K562 (cell line): Measurements from ENCODE around the gene ELOVL5. TPM values are rescaled to one million over a fixed set of nuclear protein-coding genes. Genes with fewer than 3 reads are reported as not detected.

Experiments
- ATAC-seq: fragments of 200-7000 bp; cut with Tn5 transposase; 3 replicates; pipeline ENCODE4 v1.9.1; 2020; ENCODE audit warnings: moderate library complexity
- BruUV-seq: library from RNA; stranded (reverse); fragments of 400-500 nt; replicated peaks from 2 replicates; lab custom pipeline; 2021; lab: Mats Ljungman, UMichigan
- CTCF ChIA-PET: fragments of 300-600 bp; formaldehyde crosslinking; extraction: SDS; loops from one replicate; lab custom pipeline; 2021; ENCODE audit warnings: low intra/inter-chr PET ratio; lab: Yijun Ruan, JAX
- POLR2A ChIA-PET: fragments of 300-600, 350-650 bp; sonication (Branson Sonifier 250); formaldehyde crosslinking; extraction: SDS; loops from one replicate; lab custom pipeline; 2021; ENCODE audit warnings: antibody characterized with exemption, inconsistent platforms; lab: Yijun Ruan, JAX
- DNase-seq, 4 experiments: peaks; one replicate each; pipeline versions ENCODE4 v3.0.0 to v3.0.0-alpha.2; 2011 to 2018; ENCODE audit warnings: low spot score in 3 of 4, mixed read lengths in 3 of 4; ENCODE audit errors: extremely low read depth in 1 of 4
- FAIRE-seq: peaks from 2 replicates; lab custom pipeline; 2011; peaks lifted over from hg19 to GRCh38; lab: Jason Lieb, UNC
- H2AFZ ChIP-seq: 2 replicates; pipeline ENCODE4 v1.6.0; 2011; ENCODE audit warnings: low read depth, low read length, control low read depth, inconsistent platforms
- H3K27ac ChIP-seq: fragments of 200-600 bp; 3 replicates; pipeline ENCODE4 v1.8.0; 2011; ENCODE audit warnings: low read depth, mild to moderate bottlenecking, control low read depth, inconsistent platforms, low read length, moderate library complexity, mixed read lengths; ENCODE audit errors: extremely low read depth
- H3K27me3 ChIP-seq, 2 experiments: fragments of 300-600 bp in 1 of 2; 2 replicates in 1 of 2; 3 replicates in 1 of 2; pipeline versions ENCODE4 v1.6.0 to v1.8.0; 2011; ENCODE audit warnings: inconsistent platforms in 2 of 2, low read length in 2 of 2, mild to moderate bottlenecking in 1 of 2, mixed read lengths in 1 of 2, moderate library complexity in 1 of 2; ENCODE audit not compliant: control insufficient read depth in 2 of 2, insufficient read depth in 2 of 2
- H3K36me3 ChIP-seq: fragments of 300-600 bp; 3 replicates; pipeline ENCODE4 v1.8.0; 2011; ENCODE audit warnings: mild to moderate bottlenecking, low read length, inconsistent platforms; ENCODE audit not compliant: control insufficient read depth, insufficient read depth
- H3K4me1 ChIP-seq, 2 experiments: fragments of 200-600 bp in 1 of 2; replicated peaks in 1 of 2; 2 replicates in 1 of 2; 3 replicates in 1 of 2; pipeline versions ENCODE4 v1.5.1 to v1.8.0; 2011; ENCODE audit warnings: inconsistent platforms in 2 of 2, low read length in 2 of 2, mild to moderate bottlenecking in 1 of 2, mixed read lengths in 1 of 2, moderate library complexity in 1 of 2; ENCODE audit not compliant: control insufficient read depth in 2 of 2, insufficient read depth in 2 of 2
- H3K4me2 ChIP-seq: 2 replicates; pipeline ENCODE4 v1.6.1; 2011; ENCODE audit warnings: low read length, control low read depth, inconsistent platforms, mixed read lengths; ENCODE audit not compliant: insufficient read depth
- H3K4me3 ChIP-seq: fragments of 200-600 bp; sonication (generic), shearing (Covaris generic); 2 replicates; pipeline ENCODE4 v1.5.1; 2016; ENCODE audit warnings: control low read depth, inconsistent platforms
- H3K79me2 ChIP-seq: fragments of 200-600 bp; 3 replicates; pipeline ENCODE4 v1.8.0; 2011; ENCODE audit warnings: low read length, inconsistent platforms; ENCODE audit not compliant: control insufficient read depth, insufficient read depth
- H3K9ac ChIP-seq, 2 experiments: 2 replicates each; pipeline versions ENCODE4 v1.6.0 to v1.6.1; 2011; ENCODE audit warnings: low read depth in 2 of 2, low read length in 2 of 2, control low read depth in 1 of 2, inconsistent platforms in 1 of 2, mild to moderate bottlenecking in 1 of 2, mixed read lengths in 1 of 2; ENCODE audit not compliant: insufficient read depth in 1 of 2
- H3K9me1 ChIP-seq: one replicate; pipeline ENCODE4 v1.6.0; 2011; ENCODE audit warnings: inconsistent platforms, mild to moderate bottlenecking, low read length, moderate library complexity; ENCODE audit not compliant: control insufficient read depth, insufficient read depth
- H3K9me3 ChIP-seq: replicated peaks from 2 replicates; pipeline ENCODE4 v1.5.1; 2011; ENCODE audit warnings: low read depth, low read length, inconsistent platforms; ENCODE audit not compliant: control insufficient read depth, insufficient read depth
- H4K20me1 ChIP-seq: replicated peaks from 2 replicates; pipeline ENCODE4 v1.6.1; 2011; ENCODE audit warnings: low read length, inconsistent platforms, mixed read lengths; ENCODE audit not compliant: control insufficient read depth, insufficient read depth
- ATF7 ChIP-seq: fragments of 450-650 bp; IDR thresholded peaks from 2 replicates; pipeline ENCODE4 v1.7.1; 2014; ENCODE audit warnings: mild to moderate bottlenecking, moderate library complexity
- CBFA2T2 ChIP-seq: fragments of 450-650 bp; conservative IDR thresholded peaks from 2 replicates; pipeline ENCODE4 v1.6.1; 2017; ENCODE audit warnings: mild to moderate bottlenecking
- EP400 ChIP-seq: fragments of 450-650 bp; IDR thresholded peaks from 2 replicates; pipeline ENCODE4 v1.6.1; 2017; ENCODE audit warnings: antibody characterized with exemption, mild to moderate bottlenecking, moderate library complexity
- MAZ ChIP-seq, 2 experiments: fragments of 450-650 bp in 1 of 2; sonication (generic) in 1 of 2; formaldehyde crosslinking; IDR thresholded peaks in 1 of 2; conservative IDR thresholded peaks in 1 of 2; 2 replicates each; pipeline versions ENCODE4 v1.4.0 to v1.5.0; 2020; ENCODE audit warnings: mild to moderate bottlenecking in 1 of 2, missing genetic modification reagents in 1 of 2
- MED1 ChIP-seq: sonication (generic); formaldehyde crosslinking; IDR thresholded peaks from 2 replicates; pipeline ENCODE4 v1.8.1; 2023; ENCODE audit warnings: missing genetic modification reagents, borderline replicate concordance
- MYNN ChIP-seq, 2 experiments: sonication (generic); formaldehyde crosslinking in 1 of 2; IDR thresholded peaks; 2 replicates each; pipeline versions ENCODE4 v1.5.0 to v1.6.1; 2016 to 2020; ENCODE audit warnings: antibody characterized with exemption in 1 of 2, missing genetic modification reagents in 1 of 2
- RAD21 ChIP-seq, 2 experiments: fragments of 250-450 bp in 1 of 2; fragments of 450-650 bp in 1 of 2; sonication (Bioruptor Pico) in 1 of 2; formaldehyde crosslinking in 1 of 2; IDR thresholded peaks in 1 of 2; conservative IDR thresholded peaks in 1 of 2; 2 replicates each; pipeline versions ENCODE4 v1.4.0 to v1.8.0; 2020 to 2022; ENCODE audit warnings: mild to moderate bottlenecking in 2 of 2, moderate library complexity in 1 of 2
- RHOXF2B ChIP-seq: fragments of 250-450 bp; sonication (Bioruptor Pico); conservative IDR thresholded peaks from 2 replicates; pipeline ENCODE4 v1.5.1; 2021
- ZNF583 ChIP-seq: fragments of 250-450 bp; sonication (Bioruptor Pico); IDR thresholded peaks from 2 replicates; pipeline ENCODE4 v1.4.0; 2020
- ZSCAN29 ChIP-seq: fragments of 450-650 bp; IDR thresholded peaks from 2 replicates; pipeline ENCODE4 v1.6.1; 2017
- WGBS: fragments of 100-300 bp; shearing (Covaris generic); methylation state at CpG from one replicate; pipeline ENCODE4 v1.1.6; 2016; ENCODE audit warnings: low coverage, mixed read lengths; ENCODE audit not compliant: insufficient coverage; ENCODE audit errors: missing lambda C conversion rate; 5-methylcytosine and 5-hydroxymethylcytosine counted together
- in situ Hi-C: fragments of 300-500 bp; cut with MboI; formaldehyde crosslinking; loops from 4 replicates; pipeline ENCODE4 v1.15.0; 2018; ENCODE audit warnings: inconsistent platforms, mixed read lengths
- intact Hi-C: fragments of 100-400 bp; cut with micrococcal nuclease; formaldehyde crosslinking; loops from 2 replicates; pipeline ENCODE4 v1.14.2; 2022
- polyA plus RNA-seq, 8 experiments: library from polyadenylated mRNA; depleted of rRNA in 4 of 8; stranded (reverse) in 5 of 8; unstranded in 3 of 8; fragments of >200 nt; fragmentation: Nextera tagmentation in 2 of 8; fragmentation: Illumina TruSeq in 1 of 8; extraction: Ambion mirVana in 2 of 8; extraction: Trizol in 1 of 8; gene quantifications; 2 replicates each; pipeline versions ENCODE4 v1.2.1 to v1.2.3, GENCODE V29; 2011 to 2014; ENCODE audit warnings: inconsistent platforms in 1 of 8, missing spikeins in 1 of 8
- total RNA-seq, 7 experiments: library from RNA; depleted of rRNA in 6 of 7; stranded (reverse); fragments of >200 nt in 6 of 7; fragmentation: Illumina TruSeq in 2 of 7; extraction: Trizol in 2 of 7; gene quantifications; 2 replicates each; pipeline versions ENCODE4 v1.2.1 to v1.2.3, GENCODE V29; 2011 to 2021; ENCODE audit warnings: low replicate concordance in 1 of 7
- TF ChIP-seq, protein P1 (sequence below): IDR thresholded peaks from 2 replicates; pipeline ENCODE4 v1.6.1; 2011; ENCODE audit not compliant: insufficient read length; ENCODE audit errors: extremely low read depth
- TF ChIP-seq, protein P2 (sequence below): fragments of 450-650 bp; IDR thresholded peaks from 2 replicates; pipeline ENCODE4 v1.7.1; 2018; ENCODE audit warnings: mild to moderate bottlenecking, low read depth; ENCODE audit not compliant: partially characterized antibody
- TF ChIP-seq, protein P3 (sequence below), 2 experiments: fragments of 450-650 bp in 1 of 2; sonication (generic) in 1 of 2; formaldehyde crosslinking in 1 of 2; IDR thresholded peaks in 1 of 2; conservative IDR thresholded peaks in 1 of 2; 2 replicates each; pipeline versions ENCODE4 v1.6.1 to v1.8.1; 2016 to 2023; ENCODE audit warnings: mild to moderate bottlenecking in 2 of 2, moderate library complexity in 2 of 2, inconsistent platforms in 1 of 2, missing genetic modification reagents in 1 of 2

Gene ELOVL5
- total and polyA plus RNA-seq, 9 of the 15 experiments (the other 6 are each of a cell fraction or from before 2014, with no cell fraction given) = 70.6 to 245 (median 132) TPM

DNA sequence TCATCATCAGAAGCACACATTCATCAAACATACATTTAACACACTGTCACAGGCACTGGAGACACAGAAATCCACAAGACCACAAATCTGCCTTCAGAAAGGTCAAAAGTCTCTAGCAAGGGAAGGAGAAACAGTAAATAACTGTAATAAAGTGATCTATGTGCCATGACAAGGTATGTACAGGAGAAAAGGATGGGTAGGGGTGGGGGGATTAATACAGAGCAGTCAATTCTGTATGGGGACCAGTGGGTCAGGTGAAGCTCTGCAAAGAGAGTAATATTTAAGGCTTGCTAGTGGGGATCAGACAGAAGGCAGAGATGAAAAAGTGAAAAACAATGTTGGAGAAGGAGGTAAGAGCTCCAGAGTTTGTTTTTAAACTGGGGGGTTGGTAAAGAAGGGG, 32.6 kb downstream of the ELOVL5 start (continued):
- TF ChIP-seq RAD21 (CRISPR knock-in tag; conservative IDR thresholded peaks at IDR 0.05 in 1 of 2, IDR thresholded peaks at IDR 0.05 in 1 of 2) = no peak
- no peak for TF ChIP-seq EP400
- no peak for TF ChIP-seq ZSCAN29
- TF ChIP-seq CBFA2T2 = no peak
- TF ChIP-seq MAZ (CRISPR knock-in tag; conservative IDR thresholded peaks at IDR 0.05 in 1 of 2, IDR thresholded peaks at IDR 0.05 in 1 of 2) = no peak
- no peak for TF ChIP-seq MYNN (IDR thresholded peaks at IDR 0.05)
- TF ChIP-seq MYNN (CRISPR knock-in tag; IDR thresholded peaks at IDR 0.05) = no peak
- no peak for TF ChIP-seq ZNF583 (CRISPR knock-in tag)
- TF ChIP-seq, protein P1, sequence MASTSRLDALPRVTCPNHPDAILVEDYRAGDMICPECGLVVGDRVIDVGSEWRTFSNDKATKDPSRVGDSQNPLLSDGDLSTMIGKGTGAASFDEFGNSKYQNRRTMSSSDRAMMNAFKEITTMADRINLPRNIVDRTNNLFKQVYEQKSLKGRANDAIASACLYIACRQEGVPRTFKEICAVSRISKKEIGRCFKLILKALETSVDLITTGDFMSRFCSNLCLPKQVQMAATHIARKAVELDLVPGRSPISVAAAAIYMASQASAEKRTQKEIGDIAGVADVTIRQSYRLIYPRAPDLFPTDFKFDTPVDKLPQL = no peak
- no peak for TF ChIP-seq MED1 (CRISPR knock-in tag)

DNA sequence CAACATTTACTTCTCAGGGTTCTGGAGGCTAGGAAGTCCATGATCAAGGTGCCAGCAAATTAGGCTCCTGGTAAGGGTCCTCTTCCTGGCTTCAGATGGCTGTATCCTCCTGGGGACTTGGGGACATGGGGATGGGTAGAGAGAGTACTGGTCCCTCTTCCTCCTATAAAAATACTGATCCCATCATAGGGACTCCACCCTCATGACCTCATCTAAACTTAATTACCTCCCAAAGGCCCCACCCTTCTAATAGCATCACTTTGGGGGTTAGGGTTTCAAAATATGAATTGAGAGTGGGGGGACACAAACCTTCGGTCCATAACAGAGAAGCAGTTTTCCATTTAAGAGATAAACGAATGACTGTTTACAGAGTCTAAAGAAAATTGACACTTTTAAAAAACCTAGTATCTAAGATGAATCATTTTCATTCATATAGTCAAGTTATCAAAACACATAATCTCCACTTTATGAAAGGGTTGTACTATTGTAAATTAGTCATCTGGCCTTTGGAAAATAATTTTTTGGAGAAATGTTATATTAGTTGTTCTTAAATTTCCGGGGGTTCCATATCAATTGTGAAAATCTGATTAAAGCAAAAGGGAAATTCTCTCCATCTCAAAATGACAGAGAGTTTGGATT, 33.5 kb downstream of the ELOVL5 start:
- no peak overlapping the region for H3K4me2 ChIP-seq
- H3K9me1 ChIP-seq = peaks cover 6% of the 10 kb centered on the region
- POLR2A ChIA-PET = interaction anchor here (0.5 to 2.5 kb wide), 6 partner anchors 8 to 807 kb away, joined by 3 to 17 read pairs (median 3); no protein-coding TSS in a partner anchor
- H3K27me3 ChIP-seq = no peaks in the 10 kb centered on the region
- CTCF ChIA-PET = no interaction called here
- no TSS peak for BruUV-seq
- intact Hi-C loops = loop anchor here (2.0 kb wide), 1 partner anchor 44 kb away; no protein-coding TSS in a partner anchor
- H2AFZ ChIP-seq = no peak overlapping the region
- 14% methylated on average over 3 of the region's 3 CpGs for WGBS
- in situ Hi-C loops = no loop called here
- H3K9me3 ChIP-seq = no peaks in the 10 kb centered on the region
- H3K4me3 ChIP-seq = no peak overlapping the region
- DNase-seq (peak in 1 of 4 experiments; percentile 25), ATAC-seq (no peak), FAIRE-seq (no peak)
- H3K79me2 ChIP-seq = peaks cover 98% of the 10 kb centered on the region
- peak overlapping the region; percentile 86; the same call in 1 of the 3 replicates for H3K27ac ChIP-seq
- H3K36me3 ChIP-seq = peaks cover 5% of the 10 kb centered on the region; the same call in 2 of the 3 replicates
- no peak overlapping the region for H3K9ac ChIP-seq
- 0 out of 2 replicates have a peak, but pooled peaks cover 5% of the 10 kb centered on the region for H4K20me1 ChIP-seq
- H3K4me1 ChIP-seq = peaks cover 23 to 61% of the 10 kb centered on the region in 2 experiments
- no peak for TF ChIP-seq RHOXF2B (CRISPR knock-in tag)
- 0 out of 4 replicates have a peak, but pooled peaks of 1 of the 2 experiments have one; percentile 20 for TF ChIP-seq MAZ (CRISPR knock-in tag; conservative IDR thresholded peaks at IDR 0.05 in 1 of 2, IDR thresholded peaks at IDR 0.05 in 1 of 2)
- 0 out of 2 replicates have a peak, but pooled peaks have one; percentile 15 for TF ChIP-seq ATF7
- TF ChIP-seq, protein P2, sequence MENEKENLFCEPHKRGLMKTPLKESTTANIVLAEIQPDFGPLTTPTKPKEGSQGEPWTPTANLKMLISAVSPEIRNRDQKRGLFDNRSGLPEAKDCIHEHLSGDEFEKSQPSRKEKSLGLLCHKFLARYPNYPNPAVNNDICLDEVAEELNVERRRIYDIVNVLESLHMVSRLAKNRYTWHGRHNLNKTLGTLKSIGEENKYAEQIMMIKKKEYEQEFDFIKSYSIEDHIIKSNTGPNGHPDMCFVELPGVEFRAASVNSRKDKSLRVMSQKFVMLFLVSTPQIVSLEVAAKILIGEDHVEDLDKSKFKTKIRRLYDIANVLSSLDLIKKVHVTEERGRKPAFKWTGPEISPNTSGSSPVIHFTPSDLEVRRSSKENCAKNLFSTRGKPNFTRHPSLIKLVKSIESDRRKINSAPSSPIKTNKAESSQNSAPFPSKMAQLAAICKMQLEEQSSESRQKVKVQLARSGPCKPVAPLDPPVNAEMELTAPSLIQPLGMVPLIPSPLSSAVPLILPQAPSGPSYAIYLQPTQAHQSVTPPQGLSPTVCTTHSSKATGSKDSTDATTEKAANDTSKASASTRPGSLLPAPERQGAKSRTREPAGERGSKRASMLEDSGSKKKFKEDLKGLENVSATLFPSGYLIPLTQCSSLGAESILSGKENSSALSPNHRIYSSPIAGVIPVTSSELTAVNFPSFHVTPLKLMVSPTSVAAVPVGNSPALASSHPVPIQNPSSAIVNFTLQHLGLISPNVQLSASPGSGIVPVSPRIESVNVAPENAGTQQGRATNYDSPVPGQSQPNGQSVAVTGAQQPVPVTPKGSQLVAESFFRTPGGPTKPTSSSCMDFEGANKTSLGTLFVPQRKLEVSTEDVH = no peak
- TF ChIP-seq, protein P3, sequence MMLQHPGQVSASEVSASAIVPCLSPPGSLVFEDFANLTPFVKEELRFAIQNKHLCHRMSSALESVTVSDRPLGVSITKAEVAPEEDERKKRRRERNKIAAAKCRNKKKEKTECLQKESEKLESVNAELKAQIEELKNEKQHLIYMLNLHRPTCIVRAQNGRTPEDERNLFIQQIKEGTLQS (IDR thresholded peaks at IDR 0.05) = peak; percentile 48; the same call in 1 of the 2 replicates
- TF ChIP-seq, protein P3 (CRISPR knock-in tag; conservative IDR thresholded peaks at IDR 0.05) = no peak
